Neuronal stem cell (in vitro differentiated cells): ENCODE data around the gene METTL21C.

Experiments used
- DNase-seq: peaks from one replicate; pipeline ENCODE4 v3.0.0-alpha.2; 2013; ENCODE audit warnings: low spot score
- H2AFZ ChIP-seq: one replicate; pipeline ENCODE4 v1.6.1; 2013; ENCODE audit warnings: mild to moderate bottlenecking, low read length, inconsistent platforms
- H2AK5ac ChIP-seq: 2 replicates; pipeline ENCODE4 v1.6.1; 2013; ENCODE audit warnings: low read depth, mild to moderate bottlenecking, inconsistent platforms, low read length, moderate library complexity, mixed read lengths
- H2BK120ac ChIP-seq: 2 replicates; pipeline ENCODE4 v1.6.1; 2013; ENCODE audit warnings: low read depth, mild to moderate bottlenecking, inconsistent platforms, low read length, moderate library complexity, mixed read lengths
- H2BK12ac ChIP-seq: one replicate; pipeline ENCODE4 v1.6.1; 2013; ENCODE audit warnings: low read length, inconsistent platforms
- H2BK15ac ChIP-seq: 2 replicates; pipeline ENCODE4 v1.6.1; 2013; ENCODE audit warnings: mild to moderate bottlenecking, low read length, inconsistent platforms, mixed read lengths
- H2BK5ac ChIP-seq: one replicate; pipeline ENCODE4 v1.6.1; 2013; ENCODE audit warnings: inconsistent platforms, mild to moderate bottlenecking, low read length, moderate library complexity
- H3K14ac ChIP-seq: one replicate; pipeline ENCODE4 v1.6.1; 2013; ENCODE audit warnings: low read length, inconsistent platforms
- H3K18ac ChIP-seq: 2 replicates; pipeline ENCODE4 v1.6.1; 2013; ENCODE audit warnings: low read length, inconsistent platforms
- H3K23ac ChIP-seq: 2 replicates; pipeline ENCODE4 v1.6.1; 2013; ENCODE audit warnings: low read depth, mild to moderate bottlenecking, mixed read lengths, low read length, inconsistent platforms; ENCODE audit not compliant: poor library complexity
- H3K27ac ChIP-seq: replicated peaks from 3 replicates; pipeline ENCODE4 v1.5.1; 2013; ENCODE audit warnings: low read length, inconsistent platforms
- H3K27me3 ChIP-seq, 3 experiments: 2 replicates each; pipeline ENCODE4 v1.6.1; 2013; ENCODE audit warnings: low read length in 3 of 3, mild to moderate bottlenecking in 2 of 3, inconsistent platforms in 1 of 3, low read depth in 1 of 3, mixed read lengths in 1 of 3, moderate library complexity in 1 of 3; ENCODE audit not compliant: control insufficient read depth in 3 of 3, insufficient read depth in 3 of 3
- H3K36me3 ChIP-seq, 2 donors: replicated peaks in 1 of 2; 2 replicates each; pipeline ENCODE4 v1.6.1; 2013; ENCODE audit warnings: low read length in 2 of 2; ENCODE audit not compliant: control insufficient read depth in 2 of 2, insufficient read depth in 2 of 2
- H3K4ac ChIP-seq: 2 replicates; pipeline ENCODE4 v1.6.1; 2013; ENCODE audit warnings: inconsistent platforms, mild to moderate bottlenecking, low read length, moderate library complexity
- H3K4me1 ChIP-seq, 2 donors: 1 replicate in 1 of 2; 2 replicates in 1 of 2; pipeline ENCODE4 v1.6.1; 2013; ENCODE audit warnings: low read length in 2 of 2, low read depth in 1 of 2; ENCODE audit not compliant: control insufficient read depth in 2 of 2, insufficient read depth in 1 of 2
- H3K4me2 ChIP-seq: one replicate; pipeline ENCODE4 v1.6.1; 2013; ENCODE audit warnings: mild to moderate bottlenecking, low read length, inconsistent platforms; ENCODE audit not compliant: insufficient read depth, poor library complexity, severe bottlenecking
- H3K4me3 ChIP-seq, 2 donors: 2 replicates each; pipeline ENCODE4 v1.5.1; 2013; ENCODE audit warnings: low read length in 2 of 2, mild to moderate bottlenecking in 2 of 2, inconsistent platforms in 1 of 2, moderate library complexity in 1 of 2
- H3K79me1 ChIP-seq: one replicate; pipeline ENCODE4 v1.6.1; 2013; ENCODE audit warnings: low read depth, mild to moderate bottlenecking, inconsistent platforms, low read length, moderate library complexity
- H3K9ac ChIP-seq: one replicate; pipeline ENCODE4 v1.6.1; 2013; ENCODE audit warnings: mild to moderate bottlenecking, low read depth, low read length, inconsistent platforms; ENCODE audit not compliant: poor library complexity
- H3K9me3 ChIP-seq, 2 donors: replicated peaks in 1 of 2; 2 replicates each; pipeline versions ENCODE3 to v1.6.1; 2013; ENCODE audit warnings: low read length in 2 of 2, mild to moderate bottlenecking in 2 of 2, inconsistent platforms in 1 of 2, low read depth in 1 of 2, mixed read lengths in 1 of 2, moderate library complexity in 1 of 2; ENCODE audit not compliant: control insufficient read depth in 2 of 2, insufficient read depth in 1 of 2
- H4K8ac ChIP-seq: one replicate; pipeline ENCODE4 v1.6.1; 2013; ENCODE audit warnings: low read depth, mild to moderate bottlenecking, inconsistent platforms, low read length, moderate library complexity
- H4K91ac ChIP-seq: one replicate; pipeline ENCODE4 v1.6.1; 2013; ENCODE audit warnings: low read length, low read depth, mild to moderate bottlenecking, inconsistent platforms; ENCODE audit not compliant: poor library complexity
- whole genome bisulfite sequencing, 2 donors: extraction: QIAGEN DNeasy Blood & Tissue Kit; methylation state at CpG; one replicate each; pipeline ENCODE4 v1.1.7; 2013; ENCODE audit warnings: missing lambda C conversion rate in 2 of 2, mixed read lengths in 1 of 2; ENCODE audit not compliant: insufficient read length in 2 of 2, insufficient replicate concordance in 1 of 2; ENCODE audit errors: extremely low coverage in 2 of 2; 5-methylcytosine and 5-hydroxymethylcytosine counted together

The METTL21C gene

DNA sequence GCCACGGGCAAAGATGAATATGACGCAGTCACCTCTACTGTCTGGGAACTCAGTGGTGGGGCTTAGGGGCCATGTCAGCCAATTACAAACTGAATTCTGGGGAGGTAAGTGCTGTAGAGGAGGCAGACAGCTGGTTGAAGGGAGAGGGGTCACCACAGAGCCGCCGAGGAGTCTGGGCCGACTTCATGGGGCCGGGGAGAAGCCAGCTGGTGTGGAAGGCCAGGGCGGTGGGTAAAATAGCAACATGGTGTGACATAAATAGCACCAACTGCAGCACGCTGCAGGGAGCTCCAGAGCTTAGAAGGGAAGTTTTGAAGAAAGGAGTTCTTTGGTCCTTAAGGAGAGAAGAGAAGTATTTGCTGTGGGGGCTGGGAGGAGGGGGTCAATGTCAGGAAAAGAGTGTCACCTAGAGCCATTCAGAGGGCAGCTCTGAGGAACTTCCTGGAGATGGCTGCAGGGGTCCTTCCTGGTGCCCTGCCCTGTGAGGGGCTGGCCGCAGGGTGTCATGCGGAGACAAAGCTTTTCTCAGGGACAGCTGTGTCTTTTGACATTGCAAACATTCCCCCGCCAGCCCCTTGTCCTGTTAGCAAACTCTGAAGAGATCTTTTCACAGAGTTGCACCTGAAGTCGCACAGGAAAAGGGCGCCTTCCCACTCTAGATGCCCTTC is 6.4 kb downstream of the METTL21C start:
- Histone ChIP-seq H3K79me1 (no peaks in the 10 kb centered on the region), H4K91ac (no peak overlapping the region), H2BK12ac (no peak overlapping the region), H3K4ac (no peak overlapping the region), H3K4me2 (no peak overlapping the region), H3K36me3 (no peaks in the 10 kb centered on the region), H3K4me3 (no peak overlapping the region), H3K18ac (peak overlapping the region; percentile 67), H2AFZ (peak overlapping the region; percentile 50), H3K4me1 (peaks cover 7 to 19% of the 10 kb centered on the region in 2 donors), H2BK5ac (no peak overlapping the region), H3K14ac (no peak overlapping the region), H3K9ac (no peak overlapping the region), H2AK5ac (no peak overlapping the region), H2BK120ac (no peak overlapping the region), H3K23ac (no peak overlapping the region), H3K27ac (no peak overlapping the region), H4K8ac (no peak overlapping the region), H3K9me3 (no peaks in the 10 kb centered on the region), H2BK15ac (no peak overlapping the region), H3K27me3 (no peaks in the 10 kb centered on the region)
- DNase-seq = no peak
- WGBS, 2 donors = no CpG with 5 or more reads among the region's 13 CpGs

DNA sequence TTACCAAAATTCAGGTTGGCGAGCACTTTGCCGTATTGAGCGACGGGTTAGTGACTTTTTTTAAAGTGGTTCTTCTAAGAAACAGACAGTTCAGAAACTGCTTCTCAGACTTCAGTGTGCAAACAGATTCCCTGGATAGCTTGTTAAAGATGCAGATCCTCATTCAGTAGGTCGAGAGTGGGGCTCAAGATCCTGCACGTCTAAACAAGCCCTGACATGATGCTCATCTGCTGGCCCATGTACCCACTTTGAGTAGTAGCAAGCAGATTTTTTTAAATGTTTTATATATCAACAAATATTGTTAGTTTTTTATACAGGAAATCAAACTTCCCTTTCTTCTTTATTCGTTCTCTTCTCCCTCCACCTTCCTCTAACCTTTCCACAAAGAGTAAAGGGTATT is 7.3 kb downstream of the METTL21C start:
- no peak overlapping the region for H3K4me3 ChIP-seq
- H2BK120ac ChIP-seq = no peak overlapping the region
- no peak overlapping the region for H3K9ac ChIP-seq
- DNase-seq = no peak
- no peaks in the 10 kb centered on the region for H3K27me3 ChIP-seq
- H3K4me2 ChIP-seq = no peak overlapping the region
- WGBS, 2 donors = no CpG with 5 or more reads among the region's 7 CpGs
- no peaks in the 10 kb centered on the region for H3K9me3 ChIP-seq
- H3K27ac ChIP-seq = no peak overlapping the region
- H3K14ac ChIP-seq = no peak overlapping the region
- H3K4ac ChIP-seq = no peak overlapping the region
- no peak overlapping the region for H2AFZ ChIP-seq
- H2BK12ac ChIP-seq = no peak overlapping the region
- H2BK5ac ChIP-seq = no peak overlapping the region
- no peak overlapping the region for H2BK15ac ChIP-seq
- no peaks in the 10 kb centered on the region for H3K36me3 ChIP-seq
- no peak overlapping the region for H3K18ac ChIP-seq
- no peaks in the 10 kb centered on the region for H3K79me1 ChIP-seq
- no peak overlapping the region for H4K91ac ChIP-seq
- no peak overlapping the region for H3K23ac ChIP-seq
- H2AK5ac ChIP-seq = no peak overlapping the region
- H4K8ac ChIP-seq = no peak overlapping the region
- H3K4me1 ChIP-seq = peaks cover 7 to 19% of the 10 kb centered on the region in 2 donors

DNA sequence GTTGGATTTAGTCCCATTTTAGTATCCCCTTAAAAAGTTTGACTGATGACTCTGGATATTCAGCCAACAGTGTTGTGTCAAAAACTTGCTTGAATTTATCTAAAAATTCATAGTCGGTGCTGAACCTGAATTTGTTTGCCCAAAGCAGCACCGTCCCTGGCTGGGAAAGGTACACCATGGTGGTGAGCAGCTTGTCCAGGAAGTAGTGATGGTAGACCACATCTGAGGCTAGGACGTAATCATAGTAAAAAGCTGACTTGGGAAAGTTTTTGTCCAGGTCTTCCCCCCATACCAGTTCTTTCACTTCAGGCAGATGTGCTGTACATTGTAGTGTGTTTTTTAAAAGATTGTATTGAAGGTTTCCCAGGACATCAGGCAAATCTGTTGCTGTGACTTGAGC is 8.8 kb downstream of the METTL21C start:
- Histone ChIP-seq H3K18ac (no peak overlapping the region), H2AFZ (no peak overlapping the region), H3K4me3 (no peak overlapping the region), H2BK5ac (no peak overlapping the region), H3K9ac (no peak overlapping the region), H3K4ac (no peak overlapping the region), H3K27me3 (no peaks in the 10 kb centered on the region), H3K9me3 (no peaks in the 10 kb centered on the region), H3K27ac (no peak overlapping the region), H3K79me1 (no peaks in the 10 kb centered on the region), H2BK12ac (no peak overlapping the region), H4K8ac (no peak overlapping the region), H2BK15ac (no peak overlapping the region), H2BK120ac (no peak overlapping the region), H3K4me2 (no peak overlapping the region), H3K23ac (no peak overlapping the region), H4K91ac (no peak overlapping the region), H3K36me3 (no peaks in the 10 kb centered on the region), H3K4me1 (peaks cover 7 to 14% of the 10 kb centered on the region in 2 donors), H2AK5ac (no peak overlapping the region), H3K14ac (no peak overlapping the region)
- WGBS, 2 donors = no CpG with 5 or more reads among the region's 3 CpGs
- no peak for DNase-seq

DNA sequence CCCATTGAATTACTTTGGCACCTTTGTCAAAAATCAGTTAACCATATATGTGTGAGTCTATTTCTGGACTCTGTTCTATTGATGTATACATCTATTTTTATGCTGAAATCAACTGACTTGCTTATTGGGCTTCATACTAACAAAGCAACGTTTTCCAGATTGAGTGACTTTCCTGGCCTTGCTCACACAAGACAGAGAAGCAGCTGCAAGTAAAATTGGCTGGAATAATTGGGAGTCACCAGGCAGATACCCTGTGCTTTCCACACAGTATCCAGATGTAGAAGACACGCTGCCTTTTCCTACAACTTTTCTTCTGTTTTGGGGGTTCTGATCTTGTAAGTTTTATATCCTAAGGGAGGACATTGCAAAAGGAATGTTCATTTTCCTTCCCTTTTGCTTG is 11.2 kb downstream of the METTL21C start:
- Histone ChIP-seq H3K27ac (no peak overlapping the region), H3K36me3 (peaks cover 4 to 17% of the 10 kb centered on the region in 2 donors), H2AK5ac (no peak overlapping the region), H3K9ac (no peak overlapping the region), H2BK15ac (no peak overlapping the region), H3K4me3 (no peak overlapping the region), H3K4me2 (no peak overlapping the region), H2BK5ac (no peak overlapping the region), H3K14ac (no peak overlapping the region), H3K4me1 (peaks cover 5 to 13% of the 10 kb centered on the region in 2 donors), H3K4ac (no peak overlapping the region), H3K23ac (no peak overlapping the region), H3K27me3 (no peaks in the 10 kb centered on the region), H2BK12ac (no peak overlapping the region), H3K9me3 (no peaks in the 10 kb centered on the region), H4K8ac (no peak overlapping the region), H4K91ac (no peak overlapping the region), H2BK120ac (no peak overlapping the region), H3K79me1 (no peaks in the 10 kb centered on the region), H3K18ac (no peak overlapping the region), H2AFZ (no peak overlapping the region)
- no CpG with 5 or more reads among the region's 2 CpGs for WGBS, 2 donors
- DNase-seq = no peak
